AG20443 (cell line): ENCODE measurements around the gene SH3BGR.

Experiments used
- DNase-seq: peaks from one replicate; pipeline ENCODE4 v3.0.0; 2012; ENCODE audit warnings: low spot score, mixed read lengths

The SH3BGR gene

DNA sequence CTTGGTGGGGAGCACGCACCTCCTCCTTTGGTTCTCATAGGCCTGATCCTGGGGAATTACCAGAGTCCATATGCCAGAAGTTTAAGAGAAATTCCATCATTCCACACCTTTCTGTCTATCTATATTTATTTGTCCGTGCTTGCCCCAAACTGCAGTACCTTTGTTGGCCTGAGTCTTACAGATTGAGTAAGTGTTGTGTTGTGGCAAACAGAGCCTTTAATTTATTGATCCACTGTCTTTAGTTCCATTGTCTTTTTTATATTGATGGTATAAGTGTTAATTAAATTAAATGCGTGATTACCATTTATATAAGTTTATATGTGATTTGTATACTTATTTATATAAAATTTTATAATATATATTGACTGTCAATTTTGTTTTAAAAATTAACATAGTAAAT, 4.9 kb downstream of the SH3BGR start:
- no peak for DNase-seq

DNA sequence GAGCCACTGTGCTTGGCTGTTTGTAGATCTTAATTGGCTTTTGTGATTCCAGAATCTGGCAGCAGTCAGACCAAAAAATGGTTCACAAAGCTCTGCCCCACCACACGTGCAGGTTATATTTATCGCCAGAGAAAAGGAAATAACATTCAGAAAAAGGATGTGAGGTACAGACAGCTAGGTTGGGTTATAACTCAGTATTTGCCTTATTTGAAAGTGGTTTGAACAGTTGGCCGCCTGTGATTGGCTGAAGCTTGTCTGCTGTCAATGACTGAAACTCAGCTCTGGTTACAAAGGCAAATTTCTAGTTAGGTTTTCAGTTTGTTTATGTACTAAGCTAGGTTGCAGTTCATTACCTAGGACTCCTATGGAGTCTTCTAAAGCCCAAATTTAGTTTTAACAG, 9.6 kb downstream of the SH3BGR start:
- no peak for DNase-seq

DNA sequence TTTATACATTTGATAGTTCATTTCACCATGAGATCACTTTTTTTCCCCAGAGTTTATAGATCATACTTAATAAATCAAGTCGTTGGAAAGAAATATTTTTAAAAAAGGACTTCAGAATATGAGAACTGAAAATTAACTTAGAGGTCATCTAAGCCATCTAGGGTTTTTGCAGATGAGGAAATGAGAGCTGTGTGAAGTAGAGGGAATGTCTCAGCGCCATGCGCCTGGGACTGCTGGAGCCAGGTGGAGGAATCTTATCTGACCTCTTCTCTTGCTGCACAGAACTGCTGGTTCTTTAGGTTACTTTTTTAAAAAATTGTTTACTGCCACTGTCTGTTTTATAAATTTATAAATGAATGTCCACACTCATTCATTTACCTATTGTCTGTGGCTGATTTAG, 11.5 kb downstream of the SH3BGR start:
- no peak for DNase-seq

DNA sequence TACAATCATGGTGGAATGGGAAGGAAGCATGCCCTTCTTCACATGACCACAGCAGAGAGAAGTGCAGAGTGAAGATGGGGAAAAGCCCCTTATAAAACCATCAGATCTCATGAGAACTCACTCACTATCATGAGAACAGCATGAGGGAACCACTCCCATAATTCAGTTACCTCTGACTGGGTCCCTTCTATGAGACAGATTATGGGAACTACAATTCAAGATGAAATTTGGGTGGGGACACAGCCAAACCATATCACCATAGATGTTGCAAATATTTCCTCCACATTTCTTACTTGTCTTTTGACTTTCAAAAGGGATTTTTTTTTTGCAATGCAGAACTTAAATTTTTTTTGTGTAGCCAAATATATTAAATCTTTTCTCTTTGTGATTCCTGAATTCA, 14.8 kb downstream of the SH3BGR start:
- no peak for DNase-seq

DNA sequence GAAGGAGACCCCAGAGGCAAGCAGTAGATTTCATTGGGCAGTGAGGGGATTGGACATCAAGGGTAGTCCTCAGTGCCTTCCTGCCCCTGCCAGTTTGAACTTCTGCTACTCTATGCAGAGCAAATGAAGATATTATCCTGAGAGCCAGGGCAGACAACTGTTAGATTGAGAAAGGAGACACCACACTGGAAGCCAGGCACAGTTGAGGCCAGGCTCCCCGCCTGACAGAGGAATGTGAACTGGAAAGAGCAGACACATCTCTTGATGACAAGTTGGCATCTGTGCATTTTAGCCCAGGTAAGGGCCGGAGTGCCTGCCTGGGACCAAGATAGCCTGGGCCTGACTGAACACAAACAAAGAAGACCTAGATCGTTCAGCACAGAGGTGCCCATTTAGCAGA, 16.0 kb downstream of the SH3BGR start:
- no peak for DNase-seq

DNA sequence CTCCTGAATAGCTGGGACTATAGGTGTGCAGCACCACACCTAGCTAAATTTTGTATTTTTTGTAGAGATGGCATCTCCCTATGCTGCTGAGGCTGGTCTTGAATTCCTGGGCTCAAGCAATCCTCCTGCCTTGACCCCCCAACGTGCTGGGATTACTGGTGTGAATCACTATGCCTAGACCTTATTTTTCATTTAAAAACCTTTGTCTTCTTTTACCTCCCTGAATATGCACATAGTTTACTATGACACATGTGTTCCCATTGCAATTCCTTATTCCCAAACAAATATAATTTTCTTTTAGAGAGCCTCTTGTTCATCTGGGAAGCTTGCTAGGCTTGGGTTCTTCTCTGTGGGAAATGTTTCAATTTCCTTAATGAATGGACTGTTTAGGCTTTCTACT, 16.8 kb downstream of the SH3BGR start:
- DNase-seq: no peak

DNA sequence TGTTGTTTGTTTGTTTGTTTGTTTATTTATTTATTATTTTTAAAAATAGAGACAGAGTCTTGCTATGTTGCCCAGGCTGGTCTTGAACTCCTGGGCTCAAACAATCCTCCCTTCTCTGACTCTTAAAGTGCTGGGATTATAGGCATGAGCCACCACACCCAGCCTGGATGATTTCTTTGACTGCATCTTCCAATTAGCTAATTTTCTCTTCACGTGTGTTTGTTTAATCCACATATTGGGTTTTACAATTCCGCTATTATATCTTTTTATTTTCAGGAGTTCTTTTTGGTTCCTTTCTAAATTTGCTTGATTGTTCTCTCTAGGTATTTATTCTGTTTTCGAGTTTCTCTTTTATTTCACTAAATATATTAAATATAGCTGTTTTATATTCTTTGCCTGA, 19.8 kb downstream of the SH3BGR start:
- DNase-seq: no peak

DNA sequence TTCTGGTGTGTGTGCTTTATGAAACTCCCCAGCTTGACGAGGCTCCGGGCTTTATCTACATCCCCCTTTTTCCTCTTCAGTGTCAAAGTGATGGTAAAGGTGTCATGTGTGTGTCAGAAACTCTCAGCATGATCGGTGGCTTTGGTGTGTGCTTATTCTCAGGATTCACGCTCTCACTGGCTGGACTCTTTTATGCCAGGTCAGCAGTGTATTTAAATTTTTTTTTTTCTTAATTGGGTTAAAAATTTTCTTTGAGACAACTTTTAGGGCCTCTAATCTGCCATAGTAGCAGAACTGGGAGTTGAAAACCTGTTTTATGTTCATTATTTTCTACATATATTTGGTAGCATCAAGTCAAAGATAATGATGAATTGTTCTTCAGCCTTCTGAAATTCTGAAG, 21.0 kb downstream of the SH3BGR start:
- no peak for DNase-seq

DNA sequence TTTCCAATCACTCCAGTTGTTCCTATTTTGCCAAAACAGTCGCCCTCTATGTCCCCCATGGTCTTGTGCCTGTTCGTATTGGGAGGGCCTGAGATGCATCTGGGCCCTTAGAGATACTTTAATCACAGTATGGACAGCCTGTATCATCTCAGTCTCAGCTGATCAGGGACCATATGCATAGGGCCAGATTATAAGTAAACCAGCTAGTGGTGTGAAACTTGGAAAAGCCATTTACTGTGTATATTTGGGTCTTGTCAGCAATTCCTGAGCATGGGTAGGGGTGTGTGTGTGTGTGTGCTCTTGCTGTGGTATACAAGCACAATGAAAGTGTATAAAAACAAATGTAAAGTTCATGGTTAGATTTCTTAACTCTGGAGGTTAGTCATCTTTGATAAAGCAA, 22.8 kb downstream of the SH3BGR start:
- DNase-seq: no peak

DNA sequence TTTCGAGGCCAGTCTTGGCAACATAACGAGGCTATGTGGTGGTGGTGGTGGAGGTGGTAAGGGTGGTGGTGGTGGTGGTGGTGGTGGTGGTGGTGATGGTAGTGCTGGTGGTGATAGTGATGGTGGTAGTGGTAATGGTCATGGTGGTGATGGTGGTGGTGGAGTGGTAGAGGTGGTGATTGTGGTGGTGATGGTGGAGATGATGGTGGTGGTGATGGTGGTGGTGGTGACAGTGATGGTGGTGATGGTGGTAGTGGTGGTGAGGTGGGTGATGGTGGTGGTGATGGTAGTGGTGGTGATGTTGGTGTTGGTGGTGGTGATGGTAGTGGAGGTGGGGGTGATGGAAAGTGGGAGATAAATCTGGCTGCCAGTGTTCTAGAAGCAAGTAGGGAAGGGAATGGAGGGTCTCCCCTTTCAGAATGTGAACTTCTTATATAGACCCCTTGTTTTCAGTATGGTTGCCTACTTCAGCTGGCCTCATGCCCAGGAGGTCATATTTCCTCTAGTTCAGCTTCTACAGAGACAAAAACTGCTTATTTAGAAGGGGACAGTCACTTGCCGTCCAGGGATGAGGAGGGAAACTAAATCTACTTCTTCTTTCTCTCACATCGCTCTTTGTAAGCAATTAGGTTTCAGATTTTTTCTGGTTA, 27.5 kb downstream of the SH3BGR start:
- no peak for DNase-seq

DNA sequence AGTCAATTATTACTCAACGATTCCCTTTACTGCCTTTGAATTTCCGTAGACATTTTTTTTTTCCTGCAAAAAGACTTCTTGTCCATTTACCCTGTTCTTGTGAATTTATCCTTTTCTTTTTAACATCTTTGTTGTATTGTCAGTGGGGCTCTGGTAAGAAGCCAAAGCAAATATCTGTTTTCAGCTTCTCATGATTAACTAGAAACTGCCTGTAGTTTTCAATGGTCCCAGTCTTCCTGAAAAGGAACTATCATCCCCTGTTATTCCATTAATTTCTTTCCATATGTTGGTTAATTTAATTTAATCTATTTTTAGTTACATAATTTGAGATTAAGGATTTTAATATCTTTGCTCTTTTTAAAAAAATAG, 28.0 kb downstream of the SH3BGR start:
- no peak for DNase-seq

DNA sequence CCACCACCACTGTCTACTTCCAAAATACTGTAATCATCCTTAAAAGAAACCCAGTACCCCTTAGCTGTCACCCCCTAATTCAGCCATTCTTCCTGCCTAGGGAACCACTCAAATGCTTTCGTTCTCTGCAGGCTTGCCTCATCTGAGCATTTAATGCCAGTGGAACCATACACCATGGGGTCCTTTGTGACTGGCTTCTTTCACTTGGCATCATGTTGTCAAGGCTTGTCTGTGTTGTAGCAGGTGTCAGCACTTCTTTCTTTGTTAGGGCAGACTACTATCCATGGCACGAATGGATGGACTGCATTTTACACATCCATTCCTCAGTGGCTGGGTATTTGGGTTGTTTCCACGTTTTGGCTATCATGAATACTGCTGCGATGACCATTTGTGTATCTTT, 28.5 kb downstream of the SH3BGR start:
- no peak for DNase-seq

DNA sequence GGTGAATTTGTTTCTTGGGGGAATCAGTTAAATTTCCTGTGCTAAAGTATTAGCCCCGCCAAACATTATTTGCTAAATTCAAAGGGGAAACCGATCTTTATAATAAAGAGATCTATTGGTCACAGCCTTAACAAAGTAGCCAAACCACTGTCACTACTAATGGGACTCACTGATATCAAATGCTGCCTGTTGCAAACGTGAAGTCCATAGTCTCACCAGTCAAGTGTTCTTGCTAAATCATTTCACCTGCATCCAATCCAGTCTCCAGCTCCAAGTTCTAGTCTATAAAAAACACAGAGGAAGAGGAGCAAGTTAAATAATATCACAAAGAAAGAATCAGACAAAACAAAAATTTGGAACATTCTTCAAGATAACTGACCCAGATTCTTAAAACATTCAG, 30.1 kb downstream of the SH3BGR start:
- no peak for DNase-seq

DNA sequence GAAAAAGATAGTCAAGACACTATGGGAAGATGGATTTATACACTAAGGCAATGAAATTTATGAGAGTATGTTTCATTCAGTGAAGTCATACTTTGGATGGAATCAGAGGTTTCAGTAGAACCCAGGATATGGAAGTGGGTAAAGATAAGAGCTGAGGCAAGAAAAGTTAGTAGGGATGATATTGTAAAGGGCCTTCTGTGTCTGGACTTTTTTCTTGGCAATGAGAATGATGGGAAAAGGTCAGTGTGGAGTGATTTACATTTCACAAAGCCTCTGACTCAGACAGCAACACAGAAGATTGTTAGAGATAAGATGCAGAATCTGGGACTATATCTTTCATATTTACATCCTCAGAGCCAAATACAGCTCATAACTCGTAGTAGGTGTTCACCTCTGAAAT, 32.1 kb downstream of the SH3BGR start:
- no peak for DNase-seq

DNA sequence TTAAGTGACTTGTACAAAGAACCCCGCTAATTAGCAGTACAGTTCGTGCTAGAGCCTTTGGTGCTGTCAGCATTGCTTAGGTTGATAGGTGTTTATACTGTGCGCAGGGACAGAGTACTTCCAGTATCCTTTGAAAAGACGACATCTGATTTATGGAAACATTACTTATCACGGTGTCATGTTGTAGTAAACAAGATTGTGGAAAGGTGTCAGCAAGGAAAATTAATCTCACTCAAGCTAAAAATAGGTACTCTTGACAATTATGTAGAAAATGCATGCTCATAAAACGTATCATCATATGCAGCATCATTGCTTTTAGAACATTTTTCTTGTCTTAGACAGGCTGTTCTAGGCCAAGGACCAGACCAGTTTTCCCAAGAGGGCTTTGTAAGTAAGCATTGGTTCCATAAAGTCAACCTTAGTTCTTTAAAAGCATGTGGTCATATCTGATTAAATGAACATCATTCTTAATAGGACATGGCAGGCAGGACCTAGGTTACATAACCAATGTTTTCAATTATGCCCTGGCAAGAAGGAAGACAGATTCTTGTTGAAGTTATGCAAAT, 33.0 kb downstream of the SH3BGR start:
- no peak for DNase-seq

DNA sequence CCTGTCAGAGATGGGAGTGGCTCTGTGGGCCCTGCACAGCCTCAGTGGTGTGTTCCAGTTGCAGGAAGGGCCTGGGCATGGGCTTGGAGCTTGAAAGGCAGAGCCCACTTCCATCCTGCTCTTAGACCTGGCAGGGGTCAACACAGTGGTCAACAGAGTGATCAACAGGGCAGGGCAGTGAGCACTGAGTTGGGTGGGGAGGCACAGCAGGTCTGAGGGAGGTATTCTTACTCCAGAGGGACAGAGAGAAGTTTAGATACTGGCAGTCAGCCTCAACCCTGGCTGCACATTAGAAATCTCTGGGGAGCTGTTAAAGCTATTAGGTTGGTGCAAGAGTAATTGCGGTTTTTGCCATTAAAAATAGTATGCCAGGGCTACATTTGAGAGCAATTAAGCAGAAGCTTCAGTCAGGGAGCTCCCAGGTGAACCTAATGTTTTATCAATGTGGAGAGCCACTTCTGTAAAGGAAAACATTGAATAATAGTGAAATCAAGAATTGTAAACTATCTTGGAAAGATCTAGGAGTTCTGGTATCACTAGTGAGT, 37.7 kb downstream of the SH3BGR start:
- no peak for DNase-seq

DNA sequence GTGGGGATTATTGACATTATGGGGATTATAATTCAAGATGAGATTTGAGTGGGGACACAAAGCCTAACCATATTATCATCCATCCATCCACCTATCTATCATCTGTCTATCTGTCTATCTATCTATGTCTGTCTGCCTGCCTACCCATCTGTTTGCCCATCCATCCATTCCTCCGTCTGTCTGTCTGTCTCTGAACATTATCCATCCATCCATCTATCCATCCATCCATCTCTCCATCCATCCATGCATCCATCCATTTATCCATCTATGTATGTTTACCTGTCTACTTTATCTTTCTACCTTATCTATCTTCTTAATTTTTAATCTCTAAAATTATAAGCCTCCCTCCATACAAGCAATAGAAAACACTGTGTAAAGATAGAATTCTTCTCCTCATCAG, 47.4 kb downstream of the SH3BGR start:
- DNase-seq: no peak

DNA sequence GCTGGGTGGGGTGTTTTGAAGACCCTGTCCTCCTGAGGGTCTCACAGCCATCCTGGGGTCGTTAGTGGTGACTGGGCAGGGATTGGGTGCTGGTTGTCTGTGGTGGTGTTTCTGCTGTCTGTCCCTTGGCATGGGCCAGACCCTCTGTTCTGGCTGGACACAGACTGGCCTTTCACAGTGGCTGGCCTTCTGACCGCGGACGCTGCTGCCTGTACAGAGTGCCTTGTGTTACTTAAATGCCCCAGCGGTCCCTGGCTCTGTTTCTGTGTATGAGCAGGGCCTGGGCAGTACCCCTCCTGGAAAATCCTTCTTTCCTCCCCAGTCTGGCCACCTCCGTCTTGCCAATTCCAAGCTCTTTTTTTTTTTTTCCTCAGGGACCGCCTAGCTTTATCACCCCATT, 50.9 kb downstream of the SH3BGR start:
- no peak for DNase-seq

DNA sequence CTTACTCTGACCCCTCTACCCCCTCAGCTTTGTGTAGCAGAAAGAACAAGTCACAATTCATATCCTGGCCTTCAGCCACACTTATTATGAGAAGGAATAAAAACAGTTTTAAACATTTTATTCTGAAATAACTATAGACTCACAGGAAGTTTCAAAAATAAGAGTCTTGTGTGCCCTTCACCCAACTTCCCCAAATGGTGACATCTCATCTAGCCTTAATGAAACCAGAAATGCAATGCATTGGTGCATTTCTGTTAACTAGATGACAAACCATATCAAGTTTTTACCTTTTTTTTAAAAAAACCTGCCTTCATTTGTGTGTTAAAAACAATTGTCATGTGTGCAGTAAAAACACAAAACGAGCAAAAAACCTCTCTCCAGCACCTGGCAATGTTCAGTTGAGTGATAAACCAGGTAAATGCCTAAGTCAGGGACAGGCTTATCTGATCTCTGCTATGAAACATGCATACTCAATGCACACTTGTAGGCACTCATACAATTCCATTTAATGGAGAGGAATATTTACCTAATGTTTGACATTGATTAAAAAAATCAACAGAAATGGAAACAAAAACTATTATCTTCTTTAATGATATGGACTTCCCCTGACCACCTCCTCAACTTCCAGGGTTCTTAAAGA, 51.5 kb downstream of the SH3BGR start:
- no peak for DNase-seq

DNA sequence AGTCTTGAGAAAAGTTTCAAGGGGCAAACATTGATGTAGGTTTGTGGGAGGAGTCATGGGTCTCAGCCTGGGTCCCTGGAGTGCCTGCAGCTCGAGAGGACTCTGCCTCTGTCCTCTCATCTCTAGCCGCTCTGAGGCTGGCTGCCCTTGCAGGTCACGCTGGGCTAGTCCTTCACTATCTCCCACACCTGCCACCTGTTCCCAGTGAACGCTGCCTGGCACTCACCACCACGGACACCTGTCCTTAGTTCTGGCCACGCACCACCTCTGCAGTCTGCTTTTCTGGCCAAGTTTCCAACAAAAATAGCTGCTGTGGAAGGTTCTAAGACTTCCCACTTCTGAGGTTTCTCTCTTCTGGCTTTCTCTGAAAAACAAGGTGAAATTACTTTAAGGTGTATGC, 52.5 kb downstream of the SH3BGR start:
- DNase-seq: no peak

DNA sequence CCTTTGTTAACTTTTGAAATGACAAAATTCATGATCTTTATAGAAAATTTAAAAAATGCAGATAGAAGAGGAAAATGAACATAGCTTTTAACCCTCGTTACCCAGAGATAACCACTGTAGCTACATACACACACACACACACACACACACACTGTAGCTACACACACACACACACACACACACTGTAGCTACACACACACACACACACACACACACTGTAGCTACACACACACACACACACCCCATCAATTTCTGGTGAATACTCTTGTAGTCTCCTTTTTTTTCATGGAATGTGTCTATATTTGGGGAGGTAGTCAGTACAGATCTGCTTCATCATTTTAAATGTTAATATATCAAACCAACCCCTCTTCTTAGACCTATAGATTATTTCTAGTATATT, 58.5 kb downstream of the SH3BGR start:
- DNase-seq: no peak

DNA sequence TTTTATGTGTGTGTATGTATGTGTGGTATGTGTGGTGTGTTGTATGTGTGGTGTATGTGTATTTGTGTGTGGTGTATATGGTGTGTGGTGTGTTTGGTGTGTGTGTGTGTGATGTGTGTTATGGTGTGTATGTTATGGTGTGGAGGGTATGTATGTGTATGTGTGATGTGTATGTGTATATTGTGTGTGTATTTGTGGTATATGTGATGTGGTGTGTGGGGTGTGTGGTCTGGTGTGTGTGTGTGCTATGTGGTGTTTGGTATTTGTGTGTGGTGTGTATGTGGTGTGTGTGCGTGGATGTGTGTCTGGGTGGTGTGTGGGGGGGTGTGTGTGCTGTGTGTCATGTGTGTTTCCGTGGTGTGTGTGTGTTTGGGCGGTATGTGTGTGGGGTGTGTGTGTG, 59.3 kb downstream of the SH3BGR start:
- DNase-seq: no peak

DNA sequence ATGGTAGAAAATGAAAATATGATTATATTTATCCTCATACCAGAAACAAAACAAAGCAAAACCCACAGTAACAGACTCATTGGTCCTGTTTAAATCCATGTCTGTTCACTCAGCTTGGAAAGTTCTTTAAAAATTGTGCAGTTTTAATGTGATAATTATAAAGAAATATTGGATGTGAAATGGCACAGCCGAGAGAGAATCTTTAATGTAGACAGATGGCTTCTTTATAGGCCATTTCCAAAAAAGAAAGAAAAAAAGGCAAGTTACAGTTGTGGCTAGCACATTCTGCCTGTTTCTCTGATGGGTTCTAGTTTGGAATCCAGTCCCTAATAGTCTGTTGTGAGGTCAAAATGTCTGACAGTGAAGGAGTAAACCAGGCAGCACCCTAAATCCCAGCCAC, 62.0 kb downstream of the SH3BGR start:
- DNase-seq: no peak
